Liver (tissue), 9 donors: ENCODE data around the gene GABBR2. TPM values are rescaled to one million over a fixed set of nuclear protein-coding genes. Genes with fewer than 3 reads are reported as not detected.

Experiments
- DNase-seq: peaks from one replicate; pipeline ENCODE4 v3.0.0-alpha.2; 2017; ENCODE audit warnings: low spot score
- H3K27ac ChIP-seq, 2 donors: one replicate each; pipeline ENCODE4 v1.7.0; 2013; ENCODE audit warnings: inconsistent platforms in 2 of 2, low read length in 2 of 2, control low read depth in 1 of 2, low read depth in 1 of 2, mild to moderate bottlenecking in 1 of 2
- H3K27me3 ChIP-seq, 4 donors: one replicate each; pipeline versions ENCODE4 v1.6.1 to v1.7.0; 2013; ENCODE audit warnings: low read length in 3 of 4, inconsistent platforms in 1 of 4, mild to moderate bottlenecking in 1 of 4, moderate library complexity in 1 of 4; ENCODE audit not compliant: control insufficient read depth in 4 of 4, insufficient read depth in 4 of 4
- H3K36me3 ChIP-seq, 4 donors: one replicate each; pipeline versions ENCODE4 v1.6.1 to v1.7.0; 2013; ENCODE audit warnings: low read length in 3 of 4, mild to moderate bottlenecking in 3 of 4, low read depth in 1 of 4, moderate library complexity in 1 of 4; ENCODE audit not compliant: control insufficient read depth in 4 of 4, insufficient read depth in 3 of 4
- H3K4me1 ChIP-seq, 4 donors: one replicate each; pipeline versions ENCODE4 v1.6.1 to v1.7.0; 2013; ENCODE audit warnings: low read length in 3 of 4, mild to moderate bottlenecking in 3 of 4, moderate library complexity in 1 of 4; ENCODE audit not compliant: control insufficient read depth in 4 of 4, insufficient read depth in 4 of 4
- H3K4me3 ChIP-seq, 3 donors: one replicate each; pipeline versions ENCODE4 v1.6.1 to v1.7.0; 2013; ENCODE audit warnings: low read length in 3 of 3, control low read depth in 1 of 3, low read depth in 1 of 3, mild to moderate bottlenecking in 1 of 3
- H3K9ac ChIP-seq, 2 donors: one replicate each; pipeline ENCODE4 v1.7.0; 2013; ENCODE audit warnings: low read length in 2 of 2, mild to moderate bottlenecking in 2 of 2, moderate library complexity in 2 of 2, control low read depth in 1 of 2, low read depth in 1 of 2
- H3K9me3 ChIP-seq, 4 donors: one replicate each; pipeline versions ENCODE4 v1.6.1 to v1.7.0; 2013; ENCODE audit warnings: low read length in 3 of 4; ENCODE audit not compliant: control insufficient read depth in 4 of 4
- CTCF ChIP-seq: fragments of 150-350 bp; IDR thresholded peaks from 2 replicates; pipeline ENCODE4 v1.5.1; 2017; ENCODE audit warnings: improper control_type of control experiment, low read depth, low read length; ENCODE audit not compliant: missing input control
- EGR1 ChIP-seq, 2 donors: IDR thresholded peaks; 2 replicates each; pipeline ENCODE4 v1.6.1; 2016 to 2018; ENCODE audit warnings: antibody characterized with exemption in 2 of 2, low read depth in 2 of 2
- FOXA2 ChIP-seq: IDR thresholded peaks from 2 replicates; pipeline ENCODE4 v1.6.1; 2016; ENCODE audit warnings: antibody characterized with exemption
- GABPA ChIP-seq, 2 donors: IDR thresholded peaks in 1 of 2; conservative IDR thresholded peaks in 1 of 2; 2 replicates each; pipeline ENCODE4 v1.6.1; 2016; ENCODE audit warnings: antibody characterized with exemption in 2 of 2, mild to moderate bottlenecking in 1 of 2, moderate library complexity in 1 of 2
- HNF4A ChIP-seq, 2 donors: conservative IDR thresholded peaks; 2 replicates each; pipeline ENCODE4 v1.6.1; 2016; ENCODE audit warnings: antibody characterized with exemption in 2 of 2, mild to moderate bottlenecking in 2 of 2
- HNF4G ChIP-seq: IDR thresholded peaks from 2 replicates; pipeline ENCODE4 v1.6.1; 2016; ENCODE audit warnings: antibody characterized with exemption
- JUND ChIP-seq, 2 donors: IDR thresholded peaks; 2 replicates each; pipeline ENCODE4 v1.6.1; 2016; ENCODE audit warnings: antibody characterized with exemption in 2 of 2
- NR2F2 ChIP-seq: IDR thresholded peaks from 2 replicates; pipeline ENCODE4 v1.6.1; 2016; ENCODE audit warnings: antibody characterized with exemption
- RAD21 ChIP-seq, 2 donors: IDR thresholded peaks; 2 replicates each; pipeline ENCODE4 v1.6.1; 2016; ENCODE audit warnings: antibody characterized with exemption in 2 of 2, mild to moderate bottlenecking in 2 of 2
- RXRA ChIP-seq, 2 donors: IDR thresholded peaks; 2 replicates each; pipeline ENCODE4 v1.6.1; 2017 to 2018; ENCODE audit warnings: antibody characterized with exemption in 2 of 2, mild to moderate bottlenecking in 1 of 2
- SP1 ChIP-seq: IDR thresholded peaks from 2 replicates; pipeline ENCODE4 v1.6.1; 2018; ENCODE audit warnings: antibody characterized with exemption, mild to moderate bottlenecking
- TAF1 ChIP-seq: conservative IDR thresholded peaks from 2 replicates; pipeline ENCODE4 v1.6.1; 2016; ENCODE audit warnings: antibody characterized with exemption, mild to moderate bottlenecking
- YY1 ChIP-seq: IDR thresholded peaks from 2 replicates; pipeline ENCODE4 v1.6.1; 2016; ENCODE audit warnings: antibody characterized with exemption, mild to moderate bottlenecking
- WGBS: extraction: QIAGEN DNeasy Blood & Tissue Kit; methylation state at CpG from one replicate; pipeline ENCODE4 v1.1.7; 2013; 5-methylcytosine and 5-hydroxymethylcytosine counted together
- polyA plus RNA-seq, 2 donors: library from polyadenylated mRNA; stranded (reverse) in 1 of 2; unstranded in 1 of 2; fragments of 200-250 nt in 1 of 2; fragments of >200 nt in 1 of 2; fragmentation: Nextera tagmentation in 1 of 2; extraction: Ambion mirVana in 1 of 2; gene quantifications; one replicate each; pipeline versions ENCODE4 v1.2.1 to v1.2.3, GENCODE V29; 2013 to 2015
- total RNA-seq, 2 donors: library from RNA; depleted of rRNA; stranded (reverse); fragments of >200 nt; gene quantifications; one replicate each; pipeline ENCODE4 v1.2.3, GENCODE V29; 2014
- TF ChIP-seq, protein P1 (sequence below): IDR thresholded peaks from 2 replicates; pipeline ENCODE4 v1.6.1; 2016; ENCODE audit warnings: antibody characterized with exemption
- TF ChIP-seq, protein P2 (sequence below): IDR thresholded peaks from 2 replicates; pipeline ENCODE4 v1.6.1; 2016; ENCODE audit warnings: antibody characterized with exemption
- donor health status: healthy.
- donor health status: healthy.
- donor health status: healthy.
- donor health status: healthy.
- donor health status: healthy.

The GABBR2 gene
- total and polyA plus RNA-seq, 4 donors, result 0.03 to 0.23 (median 0.08) TPM; not detected in 1

- H3K4me1 ChIP-seq, result no peaks in the 10 kb centered on the region
- H3K27ac ChIP-seq, result no peak overlapping the region
- no peaks in the 10 kb centered on the region for H3K27me3 ChIP-seq
- no peak overlapping the region for H3K4me3 ChIP-seq
- TF ChIP-seq, protein P1, sequence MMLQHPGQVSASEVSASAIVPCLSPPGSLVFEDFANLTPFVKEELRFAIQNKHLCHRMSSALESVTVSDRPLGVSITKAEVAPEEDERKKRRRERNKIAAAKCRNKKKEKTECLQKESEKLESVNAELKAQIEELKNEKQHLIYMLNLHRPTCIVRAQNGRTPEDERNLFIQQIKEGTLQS, result no peak
- TF ChIP-seq RAD21 (IDR thresholded peaks at IDR 0.05) (no peak), CTCF (no peak), JUND (IDR thresholded peaks at IDR 0.05) (no peak), YY1 (no peak), NR2F2 (no peak), HNF4A (conservative IDR thresholded peaks at IDR 0.05) (no peak), SP1 (no peak), TAF1 (no peak), EGR1 (IDR thresholded peaks at IDR 0.05; ENCODE audit: low read depth in 2 of 2) (no peak)
- TF ChIP-seq, protein P2, sequence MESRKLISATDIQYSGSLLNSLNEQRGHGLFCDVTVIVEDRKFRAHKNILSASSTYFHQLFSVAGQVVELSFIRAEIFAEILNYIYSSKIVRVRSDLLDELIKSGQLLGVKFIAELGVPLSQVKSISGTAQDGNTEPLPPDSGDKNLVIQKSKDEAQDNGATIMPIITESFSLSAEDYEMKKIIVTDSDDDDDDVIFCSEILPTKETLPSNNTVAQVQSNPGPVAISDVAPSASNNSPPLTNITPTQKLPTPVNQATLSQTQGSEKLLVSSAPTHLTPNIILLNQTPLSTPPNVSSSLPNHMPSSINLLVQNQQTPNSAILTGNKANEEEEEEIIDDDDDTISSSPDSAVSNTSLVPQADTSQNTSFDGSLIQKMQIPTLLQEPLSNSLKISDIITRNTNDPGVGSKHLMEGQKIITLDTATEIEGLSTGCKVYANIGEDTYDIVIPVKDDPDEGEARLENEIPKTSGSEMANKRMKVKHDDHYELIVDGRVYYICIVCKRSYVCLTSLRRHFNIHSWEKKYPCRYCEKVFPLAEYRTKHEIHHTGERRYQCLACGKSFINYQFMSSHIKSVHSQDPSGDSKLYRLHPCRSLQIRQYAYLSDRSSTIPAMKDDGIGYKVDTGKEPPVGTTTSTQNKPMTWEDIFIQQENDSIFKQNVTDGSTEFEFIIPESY, result no peak
- no peak overlapping the region for H3K9ac ChIP-seq
- no peaks in the 10 kb centered on the region for H3K9me3 ChIP-seq
- H3K36me3 ChIP-seq, result no peaks in the 10 kb centered on the region
- DNase-seq, result no peak
These were observed 111.4 kb downstream of the GABBR2 start for GRCh38 chr9:98597236-98597771.

- 86% methylated on average over 7 of the region's 7 CpGs for WGBS
- H3K27me3 ChIP-seq, result no peaks in the 10 kb centered on the region
- TF ChIP-seq SP1, result no peak
- no peak for TF ChIP-seq YY1
- no peak for TF ChIP-seq GABPA (IDR thresholded peaks at IDR 0.05 in 1 of 2, conservative IDR thresholded peaks at IDR 0.05 in 1 of 2)
- TF ChIP-seq TAF1, result no peak
- TF ChIP-seq RXRA (IDR thresholded peaks at IDR 0.05), result no peak
- TF ChIP-seq, protein P2, result no peak
- TF ChIP-seq EGR1 (IDR thresholded peaks at IDR 0.05; ENCODE audit: low read depth in 2 of 2), result no peak
- no peak for TF ChIP-seq RAD21 (IDR thresholded peaks at IDR 0.05)
- no peak for TF ChIP-seq FOXA2
- no peak for TF ChIP-seq HNF4G
- no peak for TF ChIP-seq HNF4A (conservative IDR thresholded peaks at IDR 0.05)
- no peak for TF ChIP-seq NR2F2
These were observed 112.2 kb downstream of the GABBR2 start for GRCh38 chr9:98596486-98596885.

More at GRCh38 chr9:98596486-98596885, 112.2 kb downstream of the GABBR2 start:
- Histone ChIP-seq H3K9ac (no peak overlapping the region), H3K9me3 (no peaks in the 10 kb centered on the region), H3K4me3 (no peak overlapping the region), H3K27ac (no peak overlapping the region), H3K36me3 (no peaks in the 10 kb centered on the region), H3K4me1 (no peaks in the 10 kb centered on the region)
- no peak for DNase-seq
